ENCODE measurements around the gene BLOC1S4.

BLOC1S4 gene

DNA sequence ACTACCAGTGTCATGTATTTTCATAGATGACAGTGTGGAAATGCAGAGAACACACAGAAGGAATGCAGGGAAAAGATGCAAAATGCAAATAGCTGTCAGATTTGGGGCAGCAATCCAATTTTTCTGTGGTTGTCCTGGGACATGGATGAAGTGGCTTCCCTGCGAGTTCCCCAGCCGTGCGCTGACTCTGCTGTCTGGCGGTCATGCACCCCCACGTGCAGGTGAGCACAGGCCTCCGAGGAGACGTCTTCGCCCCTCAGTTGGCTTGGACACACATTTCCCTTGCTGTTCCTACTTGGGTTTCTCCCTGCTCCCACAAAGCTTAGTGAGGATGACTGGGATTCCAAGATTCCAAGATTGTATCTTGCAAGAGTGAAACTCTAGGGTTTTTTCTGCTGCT, 24.4 kb downstream of the BLOC1S4 start:
- Histone ChIP-seq H3K36me3 (no peaks in the 10 kb centered on the region), H3K27me3 (no peaks in the 10 kb centered on the region; the same call in 1 of the 2 replicates), H3K9me3 (no peaks in the 10 kb centered on the region), H3K4me3 (ENCODE audit: low read depth, low read length) (no peak overlapping the region), H3K4me1 (no peaks in the 10 kb centered on the region)
- TF ChIP-seq, protein P1, sequence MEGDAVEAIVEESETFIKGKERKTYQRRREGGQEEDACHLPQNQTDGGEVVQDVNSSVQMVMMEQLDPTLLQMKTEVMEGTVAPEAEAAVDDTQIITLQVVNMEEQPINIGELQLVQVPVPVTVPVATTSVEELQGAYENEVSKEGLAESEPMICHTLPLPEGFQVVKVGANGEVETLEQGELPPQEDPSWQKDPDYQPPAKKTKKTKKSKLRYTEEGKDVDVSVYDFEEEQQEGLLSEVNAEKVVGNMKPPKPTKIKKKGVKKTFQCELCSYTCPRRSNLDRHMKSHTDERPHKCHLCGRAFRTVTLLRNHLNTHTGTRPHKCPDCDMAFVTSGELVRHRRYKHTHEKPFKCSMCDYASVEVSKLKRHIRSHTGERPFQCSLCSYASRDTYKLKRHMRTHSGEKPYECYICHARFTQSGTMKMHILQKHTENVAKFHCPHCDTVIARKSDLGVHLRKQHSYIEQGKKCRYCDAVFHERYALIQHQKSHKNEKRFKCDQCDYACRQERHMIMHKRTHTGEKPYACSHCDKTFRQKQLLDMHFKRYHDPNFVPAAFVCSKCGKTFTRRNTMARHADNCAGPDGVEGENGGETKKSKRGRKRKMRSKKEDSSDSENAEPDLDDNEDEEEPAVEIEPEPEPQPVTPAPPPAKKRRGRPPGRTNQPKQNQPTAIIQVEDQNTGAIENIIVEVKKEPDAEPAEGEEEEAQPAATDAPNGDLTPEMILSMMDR (IDR thresholded peaks at IDR 0.05; ENCODE audit: low read depth, low read length), result no peak
- no peak for DNase-seq

DNA sequence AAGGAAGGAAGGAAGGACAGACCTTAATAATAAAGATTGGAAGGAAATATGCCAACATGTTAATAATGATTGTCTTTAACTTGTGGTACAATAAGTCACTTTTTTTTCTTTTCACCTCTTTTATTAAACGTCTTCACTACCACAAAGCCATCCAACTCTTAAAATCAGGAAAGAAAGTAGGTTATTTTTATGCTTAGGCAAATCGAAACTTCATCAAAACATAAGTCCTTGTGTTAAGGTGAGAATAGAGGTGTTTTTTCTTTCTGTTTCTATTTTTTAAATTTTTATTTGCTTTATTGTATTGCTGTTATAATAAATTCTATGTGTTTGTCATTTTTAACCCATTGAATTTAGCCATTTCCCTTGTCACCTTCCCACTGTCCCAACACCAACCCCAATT, 26.5 kb downstream of the BLOC1S4 start:
- TF ChIP-seq, protein P1 (IDR thresholded peaks at IDR 0.05; ENCODE audit: low read depth, low read length), result no peak

DNA sequence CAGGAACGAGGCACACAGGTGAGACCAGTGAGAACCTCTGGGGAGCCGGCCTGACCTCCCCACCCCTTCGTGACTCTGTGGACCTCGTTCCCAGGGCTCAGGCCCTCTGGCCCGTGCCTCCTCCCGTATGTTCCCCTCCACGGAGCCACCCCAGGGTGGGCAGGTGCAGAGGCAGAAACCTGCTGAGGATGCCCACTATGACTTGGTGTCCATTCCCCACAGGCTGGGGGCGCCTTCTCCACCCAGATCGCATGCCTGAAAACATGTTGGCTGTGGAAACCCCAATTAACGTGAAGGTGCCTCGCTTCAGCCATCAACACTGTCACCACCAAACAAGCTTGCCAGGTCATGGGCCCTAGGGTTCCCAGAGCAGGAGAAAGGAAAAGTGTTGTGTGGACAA, 27.0 kb downstream of the BLOC1S4 start:
- TF ChIP-seq, protein P1 (IDR thresholded peaks at IDR 0.05; ENCODE audit: low read depth, low read length), result no peak
- H3K9me3 ChIP-seq, result no peaks in the 10 kb centered on the region
- no peak for DNase-seq
- no peaks in the 10 kb centered on the region for H3K36me3 ChIP-seq
- no peak overlapping the region for H3K4me3 ChIP-seq (ENCODE audit: low read depth, low read length)
- H3K27me3 ChIP-seq, result no peaks in the 10 kb centered on the region; the same call in 1 of the 2 replicates
- no peaks in the 10 kb centered on the region for H3K4me1 ChIP-seq

More for the DNA sequence above, 26.5 kb downstream of the BLOC1S4 start:
- DNase-seq, result no peak
- Histone ChIP-seq H3K36me3 (no peaks in the 10 kb centered on the region), H3K27me3 (no peaks in the 10 kb centered on the region; the same call in 1 of the 2 replicates), H3K4me3 (ENCODE audit: low read depth, low read length) (no peak overlapping the region), H3K9me3 (no peaks in the 10 kb centered on the region), H3K4me1 (no peaks in the 10 kb centered on the region)

DNA sequence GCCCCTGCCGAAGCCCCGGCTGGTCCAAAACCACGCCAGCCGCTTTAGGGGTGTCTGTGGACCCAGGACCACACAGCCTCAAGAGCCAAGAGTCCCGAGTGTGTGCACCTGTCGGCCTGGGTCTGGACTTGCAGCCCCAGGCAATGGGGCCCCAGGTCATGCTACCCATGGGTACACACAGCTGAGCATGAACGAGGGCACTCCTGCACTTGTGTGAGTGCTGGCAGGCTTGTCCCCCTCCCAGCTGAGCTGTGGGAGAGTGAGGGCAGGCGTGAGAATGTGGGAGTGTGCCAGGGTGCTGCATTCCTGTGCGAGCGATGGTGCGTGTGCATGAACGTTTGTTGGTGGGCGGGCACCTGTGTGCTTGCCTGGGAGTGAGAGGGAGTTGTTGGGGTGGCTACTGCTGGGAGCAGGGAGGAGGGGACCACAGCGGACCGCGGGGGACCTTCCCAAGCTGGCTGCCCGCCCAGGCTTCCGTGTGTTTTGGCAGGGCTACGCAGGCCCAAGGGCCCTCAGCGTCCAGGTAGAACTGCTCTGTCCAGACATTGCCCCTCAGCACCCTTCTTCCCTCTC, 30.8 kb downstream of the BLOC1S4 start:
- Histone ChIP-seq H3K27me3 (no peaks in the 10 kb centered on the region), H3K4me3 (ENCODE audit: low read depth, low read length) (no peak overlapping the region), H3K4me1 (no peaks in the 10 kb centered on the region; the same call in 1 of the 2 replicates), H3K9me3 (no peaks in the 10 kb centered on the region), H3K36me3 (no peaks in the 10 kb centered on the region)
- no peak for DNase-seq
- TF ChIP-seq, protein P1 (IDR thresholded peaks at IDR 0.05; ENCODE audit: low read depth, low read length), result no peak

DNA sequence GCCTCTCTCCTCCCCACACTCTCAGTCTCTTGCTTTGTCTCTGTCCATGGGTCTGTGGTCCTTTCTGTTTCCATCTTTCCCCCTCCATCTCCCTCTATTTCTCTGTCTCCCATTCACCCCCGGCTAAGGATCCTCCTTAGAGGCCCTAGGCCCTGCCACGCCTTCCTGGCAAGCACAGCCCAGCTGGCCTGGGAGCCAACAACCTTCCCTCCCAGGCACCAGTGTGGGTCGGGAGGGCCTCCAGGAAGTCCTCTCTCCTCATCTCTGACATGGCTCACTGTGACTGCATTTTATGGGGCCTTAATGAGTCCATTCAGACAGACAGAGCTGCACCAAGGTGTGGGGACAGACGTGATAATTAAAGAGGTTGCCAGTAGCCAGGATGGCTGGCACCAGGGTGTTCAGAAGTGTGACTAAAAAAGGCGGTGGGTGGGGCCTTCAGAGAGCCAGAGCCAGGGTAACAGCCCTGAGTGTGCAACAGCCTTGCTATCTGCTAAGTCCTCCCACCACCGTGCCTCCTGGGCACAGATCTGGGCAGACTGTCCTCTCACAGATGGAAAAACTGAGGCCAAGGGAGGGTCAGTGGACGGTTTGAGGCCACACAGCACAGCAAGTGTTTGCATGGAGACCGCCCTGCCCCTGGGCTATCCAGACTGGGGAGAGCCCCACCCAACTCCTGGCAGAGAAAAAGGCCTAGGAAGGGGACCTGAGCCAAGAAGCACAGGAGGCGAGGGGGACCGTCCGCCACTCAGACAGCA, 31.5 kb downstream of the BLOC1S4 start:
- Histone ChIP-seq H3K27me3 (no peaks in the 10 kb centered on the region), H3K9me3 (no peaks in the 10 kb centered on the region), H3K4me3 (ENCODE audit: low read depth, low read length) (no peak overlapping the region), H3K36me3 (no peaks in the 10 kb centered on the region), H3K4me1 (no peaks in the 10 kb centered on the region; the same call in 1 of the 2 replicates)
- DNase-seq, result no peak
- TF ChIP-seq, protein P1 (IDR thresholded peaks at IDR 0.05; ENCODE audit: low read depth, low read length), result no peak

DNA sequence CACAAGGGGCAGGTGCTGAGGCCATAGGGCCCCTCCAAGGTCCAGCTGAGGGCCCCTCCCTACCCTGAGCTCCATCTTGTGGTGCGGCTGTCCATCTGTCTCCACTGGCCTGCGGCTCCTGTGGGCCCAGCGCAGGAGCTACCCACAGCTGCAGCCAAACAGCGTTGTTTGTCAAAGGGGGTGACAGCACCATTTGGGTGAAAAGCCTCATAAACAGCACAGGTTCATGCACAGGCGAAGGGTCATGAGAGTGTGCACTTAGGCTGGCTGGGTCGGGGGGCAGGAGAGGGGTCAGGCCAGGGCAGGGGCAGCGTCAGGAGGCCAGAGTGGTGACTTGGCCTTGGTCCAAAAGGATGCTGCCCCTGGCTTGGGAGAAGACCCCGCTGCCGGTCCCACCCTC, 32.3 kb downstream of the BLOC1S4 start:
- DNase-seq, result no peak
- Histone ChIP-seq H3K27me3 (no peaks in the 10 kb centered on the region), H3K4me3 (ENCODE audit: low read depth, low read length) (no peak overlapping the region), H3K4me1 (no peaks in the 10 kb centered on the region; the same call in 1 of the 2 replicates), H3K9me3 (no peaks in the 10 kb centered on the region), H3K36me3 (no peaks in the 10 kb centered on the region)
- TF ChIP-seq, protein P1 (IDR thresholded peaks at IDR 0.05; ENCODE audit: low read depth, low read length), result no peak

Measured in BE2C (cell line).